DMS 273 (cell line): Measurements from ENCODE around the gene CFD.
"Not testable (repeated sequence)": the region's sequence is repeated elsewhere in the genome, so short reads cannot be mapped to it uniquely, and the experiment has no call there.

Source experiments
- DNase-seq: peaks from one replicate; lab custom pipeline; 2025; ENCODE audit not compliant: unreplicated experiment; lab: John Stamatoyannopoulos, UW

The CFD gene

DNA sequence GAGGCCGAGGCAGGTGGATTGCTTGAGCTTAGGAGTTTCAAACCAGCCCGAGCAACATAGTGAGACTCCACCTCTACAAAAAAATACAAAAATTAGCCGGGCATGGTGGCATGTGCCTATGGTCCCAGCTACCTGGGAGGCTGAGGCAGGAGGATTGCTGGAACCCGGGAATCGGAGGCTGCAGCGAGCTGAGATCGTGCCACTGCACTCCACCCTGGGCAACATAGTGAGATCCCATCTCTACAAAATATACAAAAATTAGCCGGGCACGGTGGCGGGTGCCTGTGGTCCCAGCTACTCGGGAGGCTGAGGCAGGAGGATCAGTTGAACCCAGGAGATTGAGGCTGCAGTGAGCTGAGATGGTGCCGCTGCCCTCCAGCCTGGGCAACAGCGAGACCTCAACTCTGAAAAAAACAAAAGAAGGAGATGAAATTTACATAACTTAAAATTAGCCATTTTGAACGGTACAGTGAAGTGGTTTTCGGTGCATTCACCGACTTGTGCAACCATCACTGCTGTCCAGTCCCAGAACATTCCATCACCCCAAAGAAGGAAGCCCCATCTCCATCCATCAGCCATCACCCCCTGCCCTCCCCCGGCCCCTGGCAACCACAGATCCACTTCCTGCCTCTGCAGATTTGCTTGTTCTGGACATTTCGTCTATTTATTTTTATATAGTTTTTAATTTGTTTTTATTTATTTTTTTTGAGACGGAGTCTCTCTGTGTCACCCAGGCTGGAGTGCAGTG is 33.4 kb upstream of the CFD start:
- no peak for DNase-seq

DNA sequence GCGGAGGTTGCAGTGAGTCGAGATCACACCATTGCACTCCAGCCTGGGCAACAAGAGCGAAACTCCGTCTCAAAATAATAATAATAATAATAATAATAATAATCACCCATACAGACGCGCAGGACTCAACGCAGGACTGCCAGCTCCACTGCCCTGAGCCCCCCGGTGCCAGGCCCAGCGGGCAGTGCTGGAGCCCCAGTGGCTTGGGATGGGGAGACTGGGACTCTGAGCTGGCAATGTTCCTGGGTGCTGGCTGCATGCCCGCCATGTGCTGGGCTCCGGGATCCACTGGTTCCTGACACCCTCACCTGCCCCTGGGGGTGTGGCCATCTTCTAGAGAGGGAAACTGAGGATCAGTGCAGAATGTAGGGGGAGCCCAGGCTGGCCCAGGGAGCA is 32.2 kb upstream of the CFD start:
- DNase-seq, result no peak

DNA sequence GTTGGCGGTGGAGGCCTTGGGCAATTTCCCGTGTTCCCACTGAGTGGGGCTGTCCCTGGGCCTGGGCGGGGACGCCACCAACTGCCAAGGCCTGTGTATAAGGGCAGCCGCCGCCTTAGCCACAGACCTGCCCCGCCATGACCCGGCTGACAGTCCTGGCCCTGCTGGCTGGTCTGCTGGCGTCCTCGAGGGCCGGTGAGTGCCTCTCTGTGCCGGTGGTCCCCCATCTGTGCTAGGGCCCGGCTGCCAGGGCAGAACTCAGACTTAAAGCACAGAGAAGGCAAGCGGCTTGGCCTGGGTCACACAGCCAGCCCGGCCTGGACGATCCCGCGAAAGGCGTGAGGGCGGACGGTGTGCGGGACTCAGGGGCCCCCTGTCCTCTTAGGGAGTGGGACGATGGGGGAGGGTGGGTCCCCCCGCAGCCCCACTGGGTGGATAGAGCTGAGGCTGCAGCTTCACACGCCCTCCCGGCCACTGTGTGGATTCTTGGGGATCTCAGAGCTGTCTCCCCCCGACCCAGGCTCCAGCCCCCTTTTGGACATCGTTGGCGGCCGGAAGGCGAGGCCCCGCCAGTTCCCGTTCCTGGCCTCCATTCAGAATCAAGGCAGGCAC is 31.6 kb upstream of the CFD start, which contains the start of gene AZU1:
TSS of gene AZU1 (plus strand) at position 128 of the 612 bp plus-strand sequence. CDS start at position 138, 10 bp downstream.
- no peak for DNase-seq

DNA sequence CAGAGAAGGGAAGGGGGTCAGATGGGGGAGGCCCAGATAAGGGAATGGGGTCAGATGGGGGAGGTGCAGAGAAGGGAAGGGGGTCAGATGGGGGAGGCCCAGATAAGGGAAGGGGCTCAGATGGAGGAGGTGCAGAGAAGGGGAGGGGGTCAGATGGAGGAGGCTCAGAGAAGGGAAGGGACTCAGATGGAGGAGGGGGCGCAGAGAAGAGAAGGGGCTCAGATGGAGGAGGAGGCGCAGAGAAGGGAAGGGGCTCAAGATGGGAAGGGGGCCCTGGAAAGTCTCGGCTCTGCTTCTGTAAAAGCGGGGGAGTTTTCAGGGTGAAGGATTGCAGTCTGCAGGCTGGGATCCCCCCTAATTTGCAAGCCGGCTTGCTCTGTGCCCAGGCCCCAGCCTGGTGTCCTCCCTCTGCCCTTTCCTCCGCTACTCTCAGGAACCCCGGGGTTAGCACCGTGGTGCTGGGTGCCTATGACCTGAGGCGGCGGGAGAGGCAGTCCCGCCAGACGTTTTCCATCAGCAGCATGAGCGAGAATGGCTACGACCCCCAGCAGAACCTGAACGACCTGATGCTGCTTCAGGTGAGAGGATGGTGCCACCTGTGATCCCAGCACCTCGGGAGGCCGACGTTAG is 30.2 kb upstream of the CFD start:
- no peak for DNase-seq

DNA sequence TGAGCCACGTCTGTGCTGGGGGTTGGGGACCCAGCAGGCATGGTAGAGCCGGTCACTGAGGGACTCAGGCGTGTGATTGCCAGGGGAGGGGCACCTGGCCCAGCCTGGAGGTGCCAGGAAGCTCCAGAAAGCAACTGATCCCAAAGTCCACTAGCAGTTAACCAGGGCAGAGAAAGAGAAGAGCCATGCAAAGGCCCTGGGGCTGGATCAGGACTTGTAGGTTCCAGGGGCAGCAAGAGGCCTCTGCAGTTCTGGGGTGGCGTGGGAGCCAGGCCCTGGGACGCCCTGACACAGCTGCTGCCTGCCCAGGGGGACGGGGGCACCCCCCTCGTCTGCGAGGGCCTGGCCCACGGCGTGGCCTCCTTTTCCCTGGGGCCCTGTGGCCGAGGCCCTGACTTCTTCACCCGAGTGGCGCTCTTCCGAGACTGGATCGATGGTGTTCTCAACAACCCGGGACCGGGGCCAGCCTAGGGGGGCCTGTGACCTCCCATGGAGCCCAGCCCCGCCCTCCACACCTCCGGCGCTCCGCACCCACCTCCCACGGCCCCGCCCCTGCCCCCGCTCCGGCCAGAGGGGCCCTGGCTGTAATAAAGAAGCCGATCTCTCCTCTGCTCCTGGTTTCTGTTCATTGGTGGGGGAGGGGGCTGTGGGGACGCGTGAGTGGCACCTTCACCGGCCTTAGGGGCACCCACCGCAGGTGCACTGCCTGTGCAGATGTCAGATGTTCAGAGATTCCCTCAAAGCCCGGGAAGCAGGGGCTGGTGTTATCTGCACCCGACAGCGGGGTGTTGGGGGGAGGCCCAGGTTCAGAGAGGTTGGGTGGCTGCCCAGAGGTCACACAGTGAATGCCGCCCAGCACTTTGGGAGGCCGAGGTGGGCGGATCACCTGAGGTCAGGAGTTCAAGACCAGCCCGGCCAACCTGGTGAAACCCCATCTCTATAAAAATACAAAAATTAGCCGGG is 27.8 kb upstream of the CFD start:
- no peak for DNase-seq

DNA sequence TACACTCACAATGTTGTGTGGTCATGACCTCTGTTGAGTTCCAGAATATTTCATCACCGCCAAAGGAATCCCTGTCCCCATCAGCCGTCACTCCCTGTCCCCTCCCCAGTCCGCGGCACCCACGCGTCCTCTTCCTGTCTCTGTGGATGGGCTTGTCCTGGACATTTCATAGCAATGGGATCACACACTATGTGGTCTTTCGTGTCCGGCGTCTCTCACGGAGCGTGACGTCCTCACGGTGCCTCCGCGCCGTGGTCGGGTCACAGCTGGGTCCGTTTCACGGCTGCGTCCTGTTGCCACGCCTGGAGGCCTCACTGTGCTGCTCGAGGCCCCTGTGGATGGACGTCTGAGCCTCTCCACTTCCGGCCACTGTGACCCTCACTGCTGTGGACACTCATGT is 25.2 kb upstream of the CFD start:
- DNase-seq, result no peak

DNA sequence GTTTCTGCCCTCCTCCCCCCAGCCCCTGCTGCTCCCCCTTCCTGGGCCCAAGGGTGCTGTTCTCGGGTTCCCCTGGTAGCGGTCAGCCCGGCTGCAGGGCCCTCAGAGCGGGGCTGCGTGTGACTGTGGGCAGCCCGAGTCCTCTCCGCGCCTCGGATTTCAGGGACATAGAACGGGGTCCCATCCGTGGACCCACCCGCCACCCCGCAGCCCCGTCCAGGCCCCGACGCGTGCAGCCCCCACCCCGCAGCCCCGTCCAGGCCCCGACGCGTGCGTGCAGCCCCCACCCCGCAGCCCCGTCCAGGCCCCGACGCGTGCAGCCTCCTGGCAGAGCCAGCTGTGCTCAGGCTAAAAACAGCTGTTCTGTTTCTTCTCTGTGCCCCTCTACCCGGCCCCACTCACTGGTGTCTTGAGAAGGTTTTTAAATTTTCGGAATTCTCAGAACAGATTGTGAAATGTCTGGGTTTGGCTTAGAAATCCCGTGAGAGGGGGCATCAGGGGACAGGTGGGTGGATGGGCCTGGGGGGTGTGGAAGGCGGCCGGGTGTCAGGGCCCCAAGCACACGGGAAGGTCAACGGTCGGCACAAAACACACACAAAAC is 24.2 kb upstream of the CFD start:
- no peak for DNase-seq

DNA sequence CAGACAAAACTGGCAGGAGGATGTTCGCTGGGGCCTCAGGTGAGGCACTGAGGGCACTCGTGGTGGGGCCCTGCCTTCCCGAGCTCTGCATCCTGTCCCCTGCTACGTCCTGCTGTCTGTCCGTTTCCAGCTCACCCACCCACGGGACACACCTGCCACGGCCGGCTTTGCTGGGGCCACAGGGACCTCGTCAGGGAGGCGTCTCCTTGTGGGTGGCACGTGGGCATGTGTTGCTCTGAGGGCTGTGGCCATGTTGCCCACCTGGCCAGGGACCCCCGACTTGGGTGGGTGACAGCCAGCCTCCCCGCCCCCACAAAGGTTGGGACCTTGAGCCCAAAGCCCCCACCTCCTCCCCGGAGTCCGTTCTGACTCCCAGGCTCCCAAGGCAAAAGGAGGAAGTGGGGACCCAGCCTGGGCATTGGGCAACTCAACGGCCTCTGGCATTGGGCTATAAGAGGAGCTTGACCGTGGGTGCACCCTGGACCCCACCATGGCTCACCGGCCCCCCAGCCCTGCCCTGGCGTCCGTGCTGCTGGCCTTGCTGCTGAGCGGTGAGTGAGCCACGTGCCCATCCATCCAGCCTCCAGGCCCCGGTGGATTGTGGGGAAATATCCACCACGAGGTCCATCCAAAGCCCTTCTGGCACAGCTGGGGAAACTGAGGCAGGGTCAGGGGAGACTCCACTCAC is 18.8 kb upstream of the CFD start, which contains the start of gene PRTN3:
TSS of gene PRTN3 (plus strand) at position 481 of the 688 bp plus-strand sequence. CDS start at position 491, 10 bp downstream.
- no peak for DNase-seq

DNA sequence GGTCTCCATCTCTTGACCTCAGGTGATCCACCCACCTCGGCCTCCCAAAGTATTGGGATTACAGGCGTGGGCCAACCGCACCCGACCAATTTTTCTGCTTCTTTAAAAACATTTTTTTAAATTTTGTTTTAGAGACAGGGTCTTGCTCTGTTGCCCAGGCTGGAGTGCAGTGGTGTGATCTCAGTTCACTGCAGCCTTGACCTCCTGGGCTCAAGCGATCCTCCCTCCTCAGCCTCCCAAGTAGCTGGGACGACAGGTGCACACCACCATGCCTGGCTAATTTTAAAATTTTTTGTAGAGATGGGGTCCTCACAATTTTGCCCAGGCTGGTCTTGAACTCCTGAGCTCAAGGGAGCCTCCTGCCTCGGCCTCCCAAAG is 16.7 kb upstream of the CFD start:
- DNase-seq, result not testable (repeated sequence)

DNA sequence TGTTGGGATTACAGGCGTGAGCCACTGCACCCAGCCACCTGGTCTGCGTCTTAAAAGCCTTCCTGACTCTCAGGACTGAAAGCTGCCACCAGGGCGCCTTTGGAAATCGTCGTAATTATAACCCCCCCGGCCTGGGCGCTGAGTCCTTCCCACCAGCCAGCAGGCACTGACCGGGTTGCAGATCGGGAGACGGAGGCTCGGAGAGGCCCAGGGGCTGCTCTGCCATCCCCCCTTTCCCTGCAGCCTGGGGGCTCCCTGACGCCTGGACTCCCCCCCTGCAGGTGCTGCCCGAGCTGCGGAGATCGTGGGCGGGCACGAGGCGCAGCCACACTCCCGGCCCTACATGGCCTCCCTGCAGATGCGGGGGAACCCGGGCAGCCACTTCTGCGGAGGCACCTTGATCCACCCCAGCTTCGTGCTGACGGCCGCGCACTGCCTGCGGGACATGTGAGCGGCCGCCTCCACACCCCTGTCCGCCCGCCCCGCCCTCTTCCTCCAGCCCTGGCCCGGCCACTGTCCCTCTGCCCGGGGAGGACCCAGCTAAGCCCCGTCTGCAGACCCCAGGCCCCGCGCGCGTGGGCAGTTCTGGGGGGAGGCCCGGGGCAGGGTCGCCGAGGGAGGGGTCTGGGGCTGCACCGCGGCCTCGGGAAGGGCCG is 16.2 kb upstream of the CFD start:
- DNase-seq, result peak; percentile 78

DNA sequence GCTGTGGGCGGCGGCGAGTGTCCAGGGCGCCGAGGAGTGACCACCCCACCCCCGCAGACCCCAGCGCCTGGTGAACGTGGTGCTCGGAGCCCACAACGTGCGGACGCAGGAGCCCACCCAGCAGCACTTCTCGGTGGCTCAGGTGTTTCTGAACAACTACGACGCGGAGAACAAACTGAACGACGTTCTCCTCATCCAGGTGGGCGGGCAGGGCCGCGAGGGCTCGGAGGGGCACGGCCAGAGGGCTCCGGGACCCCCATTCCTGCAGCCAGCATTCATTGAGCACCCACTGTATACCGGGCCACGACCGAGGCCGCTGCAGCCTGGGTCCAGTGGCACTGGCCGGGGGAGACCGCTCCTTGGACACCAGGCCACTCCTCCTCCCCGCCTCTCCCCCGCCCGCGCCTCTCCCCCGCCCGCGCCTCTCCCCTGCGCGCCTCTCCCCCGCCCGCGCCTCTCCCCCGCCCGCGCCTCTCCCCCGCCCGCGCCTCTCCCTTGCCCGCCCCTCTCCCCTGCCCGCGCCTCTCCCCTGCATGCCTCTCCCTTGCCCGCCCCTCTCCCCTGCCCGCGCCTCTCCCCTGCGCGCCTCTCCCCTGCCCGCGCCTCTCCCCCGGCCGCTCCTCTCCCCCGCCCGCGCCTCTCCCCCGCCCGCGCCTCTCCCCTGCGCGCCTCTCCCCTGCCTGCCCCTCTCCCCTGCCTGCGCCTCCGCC is 15.5 kb upstream of the CFD start:
- no peak for DNase-seq

DNA sequence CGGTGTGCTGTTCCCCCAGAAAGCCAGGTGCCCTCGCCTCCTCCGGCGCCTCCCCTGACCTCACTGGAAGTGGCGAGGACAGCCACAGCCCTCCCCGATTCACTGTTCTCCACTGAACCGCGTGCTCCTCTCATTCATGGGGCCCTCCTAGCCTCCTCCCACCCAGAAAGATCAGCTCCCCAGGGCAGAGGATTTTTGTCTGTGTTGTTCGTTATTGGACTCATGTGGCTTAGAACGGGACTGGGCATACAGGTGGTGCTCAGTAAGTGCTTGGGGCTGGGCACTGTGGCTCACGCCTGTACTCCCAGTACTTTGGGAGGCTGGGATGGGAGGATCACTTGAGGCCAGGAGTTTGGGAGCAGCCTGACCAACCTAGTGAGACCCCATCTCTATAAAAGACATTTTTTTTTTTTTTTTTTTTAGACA is 14.9 kb upstream of the CFD start:
- DNase-seq, result no peak

DNA sequence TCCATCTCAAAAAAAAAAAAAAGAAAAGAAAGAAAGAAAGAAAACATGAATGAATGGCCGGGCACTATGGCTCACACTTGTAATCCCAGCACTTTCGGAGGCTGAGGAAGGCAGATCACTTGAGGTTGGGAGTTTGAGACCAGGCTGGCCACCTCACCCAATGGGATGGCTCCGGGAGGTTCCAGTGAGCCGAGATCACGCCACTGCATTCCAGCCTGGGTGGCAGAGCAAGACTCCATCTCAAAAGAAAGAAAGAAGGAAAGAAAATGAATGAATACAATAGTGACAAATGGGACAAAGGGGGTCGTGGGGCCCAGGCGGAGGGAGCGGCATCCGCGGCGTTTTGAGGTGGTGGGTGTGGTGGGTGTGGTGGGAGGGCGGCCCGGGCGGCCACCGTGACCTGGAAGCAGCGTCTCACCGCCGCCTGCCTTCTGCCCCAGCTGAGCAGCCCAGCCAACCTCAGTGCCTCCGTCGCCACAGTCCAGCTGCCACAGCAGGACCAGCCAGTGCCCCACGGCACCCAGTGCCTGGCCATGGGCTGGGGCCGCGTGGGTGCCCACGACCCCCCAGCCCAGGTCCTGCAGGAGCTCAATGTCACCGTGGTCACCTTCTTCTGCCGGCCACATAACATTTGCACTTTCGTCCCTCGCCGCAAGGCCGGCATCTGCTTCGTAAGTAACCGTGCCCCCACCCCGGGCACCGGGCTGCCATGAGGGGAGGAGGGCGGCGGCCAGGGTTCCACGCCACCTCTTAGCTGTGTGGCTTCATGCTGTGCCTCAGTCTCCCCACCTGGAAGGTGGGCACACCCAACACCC is 13.6 kb upstream of the CFD start:
- DNase-seq, result no peak

DNA sequence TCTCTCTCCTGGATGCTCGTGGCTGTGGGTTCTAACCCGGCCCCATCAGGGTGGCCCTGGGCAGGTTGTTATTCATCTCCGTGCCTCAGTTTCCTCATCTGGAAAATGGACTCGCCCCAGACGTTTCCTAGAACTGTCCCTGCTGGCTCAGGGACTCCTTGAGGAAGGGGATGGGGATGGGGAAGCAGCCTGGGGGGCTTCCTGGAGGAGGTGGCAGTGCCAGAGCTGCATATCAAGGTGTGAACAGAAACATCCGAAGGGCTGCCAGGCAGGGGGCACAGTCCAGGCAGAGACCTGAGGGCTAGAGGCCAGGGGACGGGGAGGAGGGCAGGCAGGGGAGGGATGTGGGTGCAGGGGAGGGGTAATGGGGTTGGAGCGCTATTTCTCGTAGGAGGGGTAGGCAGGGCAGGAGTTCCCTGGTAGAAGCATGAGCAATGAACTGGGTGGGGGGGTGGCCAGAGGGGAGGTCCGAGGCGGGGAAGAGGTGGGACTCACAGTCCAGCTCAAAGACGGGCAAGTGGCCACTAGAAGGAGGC is 11.0 kb upstream of the CFD start:
- no peak for DNase-seq

DNA sequence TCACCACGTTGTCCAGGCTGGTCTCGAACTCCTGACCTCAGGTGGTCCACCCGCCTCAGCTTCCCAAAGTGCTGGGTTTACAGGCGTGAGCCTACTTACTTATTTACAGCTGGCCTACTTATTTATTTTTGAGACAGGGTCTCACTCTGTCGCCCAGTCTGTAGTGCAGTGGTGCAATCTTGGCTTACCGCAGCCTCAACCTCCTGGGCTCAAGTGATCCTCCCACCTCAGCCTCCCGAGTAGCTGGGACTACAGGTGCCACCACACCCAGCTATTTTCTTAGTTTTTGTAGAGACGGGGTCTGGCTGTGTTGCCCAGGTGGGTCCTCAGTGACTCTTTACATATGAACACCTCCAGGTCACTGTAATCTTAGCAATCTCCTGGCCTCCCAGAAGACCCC is 10.3 kb upstream of the CFD start:
- DNase-seq, result not testable (repeated sequence)

DNA sequence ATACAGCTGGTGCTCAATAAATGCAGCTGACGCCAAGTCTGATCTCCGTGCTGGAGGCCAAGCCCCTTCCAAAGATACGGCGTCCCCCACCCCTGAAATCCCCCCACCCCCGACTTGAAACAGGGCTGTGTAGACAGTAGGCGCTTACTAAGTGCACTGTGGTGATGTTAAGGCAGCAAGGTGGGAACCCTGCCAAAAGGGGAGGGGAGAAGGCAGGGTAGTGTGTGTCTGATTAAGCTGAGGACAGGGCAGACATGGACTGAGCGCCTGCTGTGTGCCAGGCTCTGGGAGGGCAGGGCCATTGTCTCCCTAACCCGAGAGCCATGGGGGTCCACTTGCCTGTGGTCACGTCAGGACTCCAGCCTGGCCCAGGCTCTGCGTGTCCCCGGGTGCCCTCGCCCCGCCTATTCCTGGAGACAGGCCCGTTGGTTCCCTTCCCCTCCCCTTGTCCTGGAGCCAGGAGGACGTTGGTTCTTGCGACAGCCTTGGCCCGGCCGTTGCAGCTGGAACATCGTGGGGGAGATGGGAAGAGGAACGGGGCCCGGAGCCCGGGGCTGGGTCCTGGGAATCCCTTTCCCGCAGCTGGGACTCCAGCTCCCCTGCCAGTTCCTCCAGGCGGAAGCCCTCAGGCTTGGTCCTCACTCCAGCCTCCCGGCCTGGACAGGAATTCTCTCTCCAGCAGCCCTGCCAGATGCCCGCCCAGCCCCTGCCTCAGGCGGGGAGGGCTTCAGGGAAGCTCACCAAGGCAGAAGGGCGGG is 9.1 kb upstream of the CFD start:
- peak; percentile 93 for DNase-seq

DNA sequence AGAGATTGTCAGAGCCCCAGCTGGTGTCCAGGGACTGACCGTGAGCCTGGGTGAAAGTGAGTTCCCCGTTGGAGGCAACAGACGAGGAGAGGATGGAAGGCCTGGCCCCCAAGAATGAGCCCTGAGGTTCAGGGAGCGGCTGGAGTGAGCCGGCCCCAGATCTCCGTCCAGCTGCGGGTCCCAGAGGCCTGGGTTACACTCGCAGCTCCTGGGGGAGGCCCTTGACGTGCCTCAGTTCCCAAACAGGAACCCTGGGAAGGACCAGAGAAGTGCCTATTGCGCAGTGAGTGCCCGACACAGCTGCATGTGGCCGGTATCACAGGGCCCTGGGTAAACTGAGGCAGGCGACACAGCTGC is 8.5 kb upstream of the CFD start:
- no peak for DNase-seq
